Neural cell (in vitro differentiated cells): ENCODE results near the gene DRD1.

Experiments used
- CTCF ChIP-seq: fragments of 450-650 bp; IDR thresholded peaks from 2 replicates; pipeline ENCODE4 v1.5.1; 2014; ENCODE audit warnings: antibody characterized with exemption, mild to moderate bottlenecking, moderate library complexity; ENCODE audit not compliant: poor library complexity, severe bottlenecking
- EZH2 ChIP-seq: fragments of 200-600, 300-800 bp; shearing (Covaris generic), sonication (generic); IDR thresholded peaks from 2 replicates; pipeline ENCODE4 v1.6.1; 2014; ENCODE audit warnings: antibody characterized with exemption, low read length, borderline replicate concordance, mild to moderate bottlenecking; ENCODE audit not compliant: insufficient read depth, poor library complexity, severe bottlenecking
- POLR2AphosphoS5 ChIP-seq: IDR thresholded peaks from 2 replicates; pipeline ENCODE4 v1.6.1; 2012

DNA sequence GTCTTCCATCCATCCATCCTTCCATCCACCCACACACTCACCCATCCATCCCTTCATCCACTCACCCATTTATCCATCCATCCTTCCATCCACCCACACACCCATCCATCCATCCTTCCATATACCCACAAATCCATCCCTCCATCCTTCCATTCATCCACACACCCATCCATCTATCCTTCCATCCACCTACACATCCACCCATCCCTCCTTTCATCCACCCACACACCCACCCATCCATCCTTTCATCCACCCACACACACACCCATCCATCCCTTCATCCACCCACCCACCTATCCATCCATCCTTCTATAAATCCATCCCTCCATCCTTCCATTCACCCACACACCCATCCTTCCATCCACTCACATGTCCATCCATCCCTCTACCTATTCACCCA is 23.6 kb downstream of the DRD1 start:
- TF ChIP-seq POLR2AphosphoS5 (no peak), CTCF (no peak), EZH2 (no peak)
